ENCODE data around the gene MPP1.
A peak's percentile ranks its signal among the peaks of the same experiment; 100 is the strongest.
"Not testable (repeated sequence)": the region's sequence is repeated elsewhere in the genome, so short reads cannot be mapped to it uniquely, and the experiment has no call there.

Gene MPP1

GRCh38 chrX:154804957-154805695 lies at the start of gene MPP1:
Gene MPP1, minus strand, starts transcription at chrX:154805485. Its CDS starts 112 bp downstream, at chrX:154805373.
- DNase-seq = peak; percentile 57

GRCh38 chrX:154850957-154851611 lies 45.8 kb upstream of the MPP1 start:
- no peak for DNase-seq

- DNase-seq = peak; percentile 51
These were observed 35.6 kb upstream of the MPP1 start for GRCh38 chrX:154840856-154841255.

GRCh38 chrX:154836163-154836562 lies 30.9 kb upstream of the MPP1 start:
- no peak for DNase-seq

GRCh38 chrX:154834562-154834961 lies 29.3 kb upstream of the MPP1 start, which contains the start of gene SMIM9:
Gene SMIM9, minus strand, starts transcription at chrX:154834662. Its CDS starts 3,806 bp downstream, at chrX:154830856.
- DNase-seq = no peak

- no peak for DNase-seq
These were observed 28.5 kb upstream of the MPP1 start for GRCh38 chrX:154833746-154834274.

GRCh38 chrX:154829926-154830442 lies 24.7 kb upstream of the MPP1 start:
- no peak for DNase-seq

GRCh38 chrX:154829134-154829533 lies 23.8 kb upstream of the MPP1 start:
- no peak for DNase-seq

- no peak for DNase-seq
These were observed 22.7 kb upstream of the MPP1 start for GRCh38 chrX:154828016-154828408.

GRCh38 chrX:154827194-154828015 lies 22.1 kb upstream of the MPP1 start:
- DNase-seq = peak; percentile 6

GRCh38 chrX:154825586-154825985 lies 20.3 kb upstream of the MPP1 start:
- not testable (repeated sequence) for DNase-seq

- DNase-seq = no peak
These were observed 19.4 kb upstream of the MPP1 start for GRCh38 chrX:154824638-154825037.

GRCh38 chrX:154822029-154822428 lies 16.7 kb upstream of the MPP1 start:
- no peak for DNase-seq

- DNase-seq = no peak
These were observed 16.2 kb upstream of the MPP1 start for GRCh38 chrX:154821523-154821922.

GRCh38 chrX:154819771-154820341 lies 14.6 kb upstream of the MPP1 start:
- DNase-seq = no peak

GRCh38 chrX:154818916-154819770 lies 13.9 kb upstream of the MPP1 start:
- no peak for DNase-seq

GRCh38 chrX:154817048-154817618 lies 11.8 kb upstream of the MPP1 start:
- not testable (repeated sequence) for DNase-seq

GRCh38 chrX:154816326-154816898 lies 11.1 kb upstream of the MPP1 start:
- DNase-seq = not testable (repeated sequence)

GRCh38 chrX:154815274-154815818 lies 10.1 kb upstream of the MPP1 start:
- no peak for DNase-seq

GRCh38 chrX:154813801-154814200 lies 8.5 kb upstream of the MPP1 start:
- no peak for DNase-seq

Data from CD4-positive, alpha-beta T cell treated with Interleukin-4 for 4 hours (primary cell).